ENCODE data around the gene ID2. TPM values are rescaled to one million over a fixed set of nuclear protein-coding genes. Genes with fewer than 3 reads are reported as not detected.

ID2 gene
- total and polyA plus RNA-seq, 2 of the 13 experiments (the other 11 are each of a cell fraction or from before 2014, with no cell fraction given) = 214 to 719 TPM

DNA sequence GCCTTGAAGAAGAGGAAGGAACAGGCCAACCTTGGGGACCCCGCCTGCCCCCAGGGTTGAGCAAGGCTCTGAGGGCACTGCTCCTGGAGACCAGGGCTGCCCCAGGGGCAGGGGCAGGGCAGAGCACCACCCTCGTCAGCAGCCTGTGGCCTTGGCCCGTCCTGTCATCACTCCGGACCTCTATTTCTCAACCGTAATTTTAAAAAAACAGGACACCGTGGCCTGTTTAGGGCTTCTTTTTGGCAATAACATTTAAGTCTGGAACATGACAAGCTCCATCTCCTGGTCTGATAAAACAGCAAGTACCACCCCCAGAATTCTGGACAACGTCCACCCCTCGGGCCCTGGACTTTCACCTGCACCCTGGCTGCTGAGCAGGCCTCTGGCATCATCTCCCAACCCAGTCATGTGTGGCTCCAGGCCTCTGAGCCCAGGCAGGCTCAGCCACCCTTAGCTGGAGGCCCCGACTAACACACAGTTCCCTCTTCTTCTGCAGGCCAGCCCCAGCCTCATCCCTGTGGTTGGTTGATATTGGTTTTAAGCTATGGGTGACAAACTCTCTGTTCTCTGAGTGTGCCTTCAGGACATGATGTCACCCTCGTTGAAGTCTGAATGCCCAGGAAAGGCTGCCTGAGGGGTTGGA lies 22.6 kb upstream of the ID2 start (continued):
- no peak for TF ChIP-seq ZNF703 (CRISPR knock-in tag; IDR thresholded peaks at IDR 0.05; ENCODE audit: borderline replicate concordance)
- TF ChIP-seq, protein P1, sequence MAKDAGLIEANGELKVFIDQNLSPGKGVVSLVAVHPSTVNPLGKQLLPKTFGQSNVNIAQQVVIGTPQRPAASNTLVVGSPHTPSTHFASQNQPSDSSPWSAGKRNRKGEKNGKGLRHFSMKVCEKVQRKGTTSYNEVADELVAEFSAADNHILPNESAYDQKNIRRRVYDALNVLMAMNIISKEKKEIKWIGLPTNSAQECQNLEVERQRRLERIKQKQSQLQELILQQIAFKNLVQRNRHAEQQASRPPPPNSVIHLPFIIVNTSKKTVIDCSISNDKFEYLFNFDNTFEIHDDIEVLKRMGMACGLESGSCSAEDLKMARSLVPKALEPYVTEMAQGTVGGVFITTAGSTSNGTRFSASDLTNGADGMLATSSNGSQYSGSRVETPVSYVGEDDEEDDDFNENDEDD (CRISPR knock-in tag; IDR thresholded peaks at IDR 0.05; ENCODE audit: borderline replicate concordance) = peak; percentile 26; the same call in 1 of the 2 replicates
- TF ChIP-seq SP2 (CRISPR knock-in tag; IDR thresholded peaks at IDR 0.05) = peak; percentile 22; the same call in 1 of the 2 replicates
- TF ChIP-seq SALL1 (CRISPR knock-in tag; IDR thresholded peaks at IDR 0.05) = peak; percentile 59
- 0 out of 2 replicates have a peak, but pooled peaks have one; percentile 9 for TF ChIP-seq SOX5 (CRISPR knock-in tag; IDR thresholded peaks at IDR 0.05; ENCODE audit: borderline replicate concordance)
- TF ChIP-seq HNF4A (CRISPR knock-in tag; IDR thresholded peaks at IDR 0.05) = peak; percentile 88
- no peak for TF ChIP-seq ZFP36L2 (CRISPR knock-in tag; IDR thresholded peaks at IDR 0.05)
- TF ChIP-seq ZBTB42 (CRISPR knock-in tag; IDR thresholded peaks at IDR 0.05) = no peak
- TF ChIP-seq, protein P2, sequence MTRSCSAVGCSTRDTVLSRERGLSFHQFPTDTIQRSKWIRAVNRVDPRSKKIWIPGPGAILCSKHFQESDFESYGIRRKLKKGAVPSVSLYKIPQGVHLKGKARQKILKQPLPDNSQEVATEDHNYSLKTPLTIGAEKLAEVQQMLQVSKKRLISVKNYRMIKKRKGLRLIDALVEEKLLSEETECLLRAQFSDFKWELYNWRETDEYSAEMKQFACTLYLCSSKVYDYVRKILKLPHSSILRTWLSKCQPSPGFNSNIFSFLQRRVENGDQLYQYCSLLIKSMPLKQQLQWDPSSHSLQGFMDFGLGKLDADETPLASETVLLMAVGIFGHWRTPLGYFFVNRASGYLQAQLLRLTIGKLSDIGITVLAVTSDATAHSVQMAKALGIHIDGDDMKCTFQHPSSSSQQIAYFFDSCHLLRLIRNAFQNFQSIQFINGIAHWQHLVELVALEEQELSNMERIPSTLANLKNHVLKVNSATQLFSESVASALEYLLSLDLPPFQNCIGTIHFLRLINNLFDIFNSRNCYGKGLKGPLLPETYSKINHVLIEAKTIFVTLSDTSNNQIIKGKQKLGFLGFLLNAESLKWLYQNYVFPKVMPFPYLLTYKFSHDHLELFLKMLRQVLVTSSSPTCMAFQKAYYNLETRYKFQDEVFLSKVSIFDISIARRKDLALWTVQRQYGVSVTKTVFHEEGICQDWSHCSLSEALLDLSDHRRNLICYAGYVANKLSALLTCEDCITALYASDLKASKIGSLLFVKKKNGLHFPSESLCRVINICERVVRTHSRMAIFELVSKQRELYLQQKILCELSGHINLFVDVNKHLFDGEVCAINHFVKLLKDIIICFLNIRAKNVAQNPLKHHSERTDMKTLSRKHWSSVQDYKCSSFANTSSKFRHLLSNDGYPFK (CRISPR knock-in tag; IDR thresholded peaks at IDR 0.05; ENCODE audit: borderline replicate concordance) = peak; percentile 33; the same call in 1 of the 2 replicates
- TF ChIP-seq KDM6A (CRISPR knock-in tag; IDR thresholded peaks at IDR 0.05; ENCODE audit: low read depth) = 0 out of 2 replicates have a peak, but pooled peaks have one; percentile 28
- no peak for TF ChIP-seq ZSCAN20 (CRISPR knock-in tag; IDR thresholded peaks at IDR 0.05; ENCODE audit: borderline replicate concordance)
- TF ChIP-seq, protein P3, sequence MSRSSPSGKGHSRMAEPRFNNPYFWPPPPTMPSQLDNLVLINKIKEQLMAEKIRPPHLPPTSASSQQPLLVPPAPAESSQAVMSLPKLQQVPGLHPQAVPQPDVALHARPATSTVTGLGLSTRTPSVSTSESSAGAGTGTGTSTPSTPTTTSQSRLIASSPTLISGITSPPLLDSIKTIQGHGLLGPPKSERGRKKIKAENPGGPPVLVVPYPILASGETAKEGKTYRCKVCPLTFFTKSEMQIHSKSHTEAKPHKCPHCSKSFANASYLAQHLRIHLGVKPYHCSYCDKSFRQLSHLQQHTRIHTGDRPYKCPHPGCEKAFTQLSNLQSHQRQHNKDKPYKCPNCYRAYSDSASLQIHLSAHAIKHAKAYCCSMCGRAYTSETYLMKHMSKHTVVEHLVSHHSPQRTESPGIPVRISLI (CRISPR knock-in tag; IDR thresholded peaks at IDR 0.05; ENCODE audit: borderline replicate concordance) = peak; percentile 58; the same call in 1 of the 2 replicates
- TF ChIP-seq, protein P4, sequence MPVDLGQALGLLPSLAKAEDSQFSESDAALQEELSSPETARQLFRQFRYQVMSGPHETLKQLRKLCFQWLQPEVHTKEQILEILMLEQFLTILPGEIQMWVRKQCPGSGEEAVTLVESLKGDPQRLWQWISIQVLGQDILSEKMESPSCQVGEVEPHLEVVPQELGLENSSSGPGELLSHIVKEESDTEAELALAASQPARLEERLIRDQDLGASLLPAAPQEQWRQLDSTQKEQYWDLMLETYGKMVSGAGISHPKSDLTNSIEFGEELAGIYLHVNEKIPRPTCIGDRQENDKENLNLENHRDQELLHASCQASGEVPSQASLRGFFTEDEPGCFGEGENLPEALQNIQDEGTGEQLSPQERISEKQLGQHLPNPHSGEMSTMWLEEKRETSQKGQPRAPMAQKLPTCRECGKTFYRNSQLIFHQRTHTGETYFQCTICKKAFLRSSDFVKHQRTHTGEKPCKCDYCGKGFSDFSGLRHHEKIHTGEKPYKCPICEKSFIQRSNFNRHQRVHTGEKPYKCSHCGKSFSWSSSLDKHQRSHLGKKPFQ (CRISPR knock-in tag; IDR thresholded peaks at IDR 0.05; ENCODE audit: insufficient replicate concordance) = no peak
- 0 out of 2 replicates have a peak, but pooled peaks have one; percentile 20 for TF ChIP-seq PHF8 (CRISPR knock-in tag; IDR thresholded peaks at IDR 0.05)
- peak; percentile 47; the same call in 1 of the 2 replicates for TF ChIP-seq SNAPC2 (CRISPR knock-in tag; IDR thresholded peaks at IDR 0.05)
- TF ChIP-seq ASH2L (IDR thresholded peaks at IDR 0.05; ENCODE audit: insufficient read length, low read depth, low read length) = peak; percentile 58
- no peak; the same call in 1 of the 2 replicates for TF ChIP-seq NR2F6 (IDR thresholded peaks at IDR 0.05)
- TF ChIP-seq NR2F6 (CRISPR knock-in tag; IDR thresholded peaks at IDR 0.05) = peak; percentile 12; the same call in 1 of the 2 replicates
- no peak for TF ChIP-seq CCAR2 (optimal IDR thresholded peaks at IDR 0.05; ENCODE audit: low read depth, low read length)
- TF ChIP-seq, protein P5, sequence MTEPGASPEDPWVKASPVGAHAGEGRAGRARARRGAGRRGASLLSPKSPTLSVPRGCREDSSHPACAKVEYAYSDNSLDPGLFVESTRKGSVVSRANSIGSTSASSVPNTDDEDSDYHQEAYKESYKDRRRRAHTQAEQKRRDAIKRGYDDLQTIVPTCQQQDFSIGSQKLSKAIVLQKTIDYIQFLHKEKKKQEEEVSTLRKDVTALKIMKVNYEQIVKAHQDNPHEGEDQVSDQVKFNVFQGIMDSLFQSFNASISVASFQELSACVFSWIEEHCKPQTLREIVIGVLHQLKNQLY (CRISPR knock-in tag; IDR thresholded peaks at IDR 0.05) = 0 out of 2 replicates have a peak, but pooled peaks have one; percentile 42
- 0 out of 2 replicates have a peak, but pooled peaks have one; percentile 17 for TF ChIP-seq RNF2 (conservative IDR thresholded peaks at IDR 0.05; ENCODE audit: low read depth)

Measured in HepG2 (cell line).